Right hindlimb (tissue), 1 donor: ENCODE data around the gene GNAO1.

Experiments used
- DNase-seq: peaks from one replicate; pipeline ENCODE4 v3.0.0-alpha.2; 2018

The GNAO1 gene

DNA sequence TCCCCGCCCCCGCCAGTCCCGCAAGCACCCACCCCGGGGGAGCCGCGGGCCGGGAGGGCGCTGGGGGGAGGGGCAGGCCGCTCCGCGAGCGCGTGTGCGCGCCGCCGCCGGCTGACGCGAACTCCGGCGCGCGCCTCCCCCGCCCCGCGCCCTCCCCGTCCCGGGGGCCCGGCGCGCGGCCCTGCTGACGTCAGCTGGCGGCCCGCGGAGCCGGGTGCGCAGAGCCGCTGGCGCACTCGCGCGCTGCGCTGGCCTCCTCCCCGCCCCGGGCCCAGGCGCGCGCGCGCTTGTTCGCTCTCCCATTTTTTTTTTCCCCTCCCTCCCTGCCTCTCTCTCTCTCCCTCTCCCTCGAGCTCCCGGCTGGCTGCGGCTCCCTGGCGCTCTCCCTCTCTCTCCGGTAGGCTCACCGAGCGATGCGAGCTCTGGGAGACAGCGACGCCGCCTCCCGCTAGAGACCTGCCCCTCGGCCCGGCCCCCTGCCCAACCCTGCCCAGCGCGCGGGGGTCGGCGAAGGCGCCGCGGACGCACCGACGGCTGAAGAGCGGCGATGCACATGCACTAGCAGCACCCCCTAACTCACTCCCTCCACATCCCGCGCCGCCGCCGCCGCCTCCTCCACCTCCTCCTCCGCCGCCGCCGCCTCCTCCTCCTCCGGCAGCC is at the start of gene GNAO1:
TSS of gene GNAO1 (plus strand) at position 334 of the 660 bp plus-strand sequence. CDS start 747 bp downstream, outside the sequence.
- DNase-seq: peak; percentile 75

DNA sequence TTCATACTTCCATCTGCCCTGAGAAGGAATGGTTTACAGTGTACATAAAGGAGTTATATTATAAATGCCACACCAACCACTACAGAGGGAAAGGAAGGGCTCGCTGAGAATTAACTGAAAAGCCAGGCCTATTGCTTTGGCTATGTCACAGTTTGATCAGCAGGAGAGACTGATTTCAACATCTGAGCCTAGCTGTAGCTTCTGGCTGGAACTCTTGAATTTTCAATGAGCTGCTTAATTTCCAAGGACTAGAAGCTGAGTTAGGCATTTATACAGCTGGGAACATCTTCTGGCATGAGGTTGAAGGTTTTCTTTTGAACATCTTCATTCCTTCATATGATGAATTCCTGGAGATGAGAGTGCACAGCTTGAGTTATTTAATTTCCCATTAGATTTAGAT is 47.6 kb upstream of the GNAO1 start:
- no peak for DNase-seq

DNA sequence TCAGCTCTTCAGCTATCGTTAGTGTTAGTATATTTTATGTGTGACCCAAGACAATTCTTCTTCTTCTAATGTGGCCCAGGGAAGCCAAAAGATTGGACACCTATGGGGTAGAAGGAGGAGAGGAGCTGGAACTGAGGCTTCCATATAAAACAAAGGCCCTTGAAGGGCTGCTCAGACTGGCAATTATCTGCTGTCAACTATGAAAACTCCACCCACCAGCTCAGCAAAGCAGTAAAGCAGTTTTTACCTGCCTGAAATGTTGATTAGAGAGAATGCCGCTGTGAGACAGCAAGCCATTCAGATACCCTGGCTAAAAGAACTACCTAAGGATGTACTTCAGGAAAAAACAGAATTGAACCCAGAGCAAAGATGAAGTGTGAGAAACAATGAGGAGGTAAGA is 45.9 kb upstream of the GNAO1 start:
- DNase-seq: no peak

DNA sequence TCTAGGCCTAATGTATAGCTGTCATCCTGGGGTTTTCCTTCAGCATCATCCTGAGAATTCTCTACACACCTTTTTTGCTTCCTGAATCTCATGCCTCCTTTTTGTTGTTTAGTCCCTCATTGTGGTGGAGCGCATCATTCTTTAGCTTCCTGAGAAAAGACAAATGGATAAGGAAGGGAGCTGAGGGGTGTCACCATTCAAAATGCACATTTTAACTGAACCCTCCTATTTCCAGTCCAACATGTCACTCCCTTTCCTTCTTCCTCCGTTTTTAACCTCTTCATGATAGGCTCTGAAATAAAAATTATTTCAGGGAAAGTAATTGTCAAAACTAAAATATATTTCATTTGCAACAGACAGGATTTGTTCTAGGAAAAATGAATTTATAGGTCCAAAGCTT is 39.7 kb upstream of the GNAO1 start:
- DNase-seq: no peak

DNA sequence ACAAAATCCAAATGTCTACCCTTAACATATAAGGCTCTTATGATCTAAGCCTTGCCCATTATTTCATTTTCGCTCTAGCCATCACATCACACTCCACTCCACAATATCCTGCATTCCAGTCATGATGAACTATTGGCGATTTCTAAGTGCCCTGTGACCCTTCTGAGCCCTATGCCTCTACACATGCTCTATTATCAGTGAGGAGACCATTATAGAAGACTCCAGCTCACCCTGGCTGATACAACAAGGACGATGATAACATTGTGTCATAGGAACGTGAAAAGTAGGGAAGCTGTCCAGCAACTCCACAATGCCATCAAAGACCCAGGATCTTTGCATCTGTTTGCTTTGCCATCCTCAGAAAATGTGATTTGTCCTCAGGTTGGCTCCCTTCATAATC is 29.6 kb upstream of the GNAO1 start:
- DNase-seq: no peak

DNA sequence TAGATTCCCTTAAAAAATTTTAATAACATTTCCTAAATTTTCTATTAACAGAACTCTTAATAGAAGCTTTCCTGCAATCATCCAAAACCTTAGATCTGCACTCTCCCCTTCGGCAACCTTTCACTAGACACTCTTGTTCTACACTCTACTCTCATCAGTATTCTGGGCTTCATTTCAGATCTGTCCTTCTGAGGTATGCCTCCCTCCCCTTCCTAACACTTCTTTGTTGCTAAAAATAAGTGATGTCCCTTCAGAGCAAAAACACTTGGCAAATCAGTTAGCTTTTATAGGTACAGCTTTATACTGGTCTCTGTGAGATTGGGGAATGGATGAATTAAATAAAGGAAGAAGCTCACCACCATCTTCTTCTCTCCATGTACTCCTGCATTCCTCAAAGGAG is 28.2 kb upstream of the GNAO1 start:
- DNase-seq: no peak

DNA sequence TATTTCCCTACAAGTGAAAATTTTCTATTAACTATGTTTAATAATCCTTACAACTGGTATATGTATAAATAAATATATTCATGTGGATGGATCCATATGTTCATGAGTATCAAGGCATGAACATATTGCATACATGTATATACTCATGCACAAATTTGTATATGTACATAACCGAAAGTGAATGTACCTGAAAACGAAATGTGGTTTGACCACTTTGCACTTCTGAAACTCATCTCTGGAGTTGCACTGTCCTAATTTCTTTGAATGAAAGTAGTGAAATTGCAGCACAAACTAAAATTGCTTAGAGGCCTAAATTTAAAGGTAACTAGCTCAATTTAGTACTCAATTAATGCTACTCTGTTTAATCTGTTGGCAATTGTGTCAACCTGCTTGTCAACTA is 27.4 kb upstream of the GNAO1 start:
- no peak for DNase-seq

DNA sequence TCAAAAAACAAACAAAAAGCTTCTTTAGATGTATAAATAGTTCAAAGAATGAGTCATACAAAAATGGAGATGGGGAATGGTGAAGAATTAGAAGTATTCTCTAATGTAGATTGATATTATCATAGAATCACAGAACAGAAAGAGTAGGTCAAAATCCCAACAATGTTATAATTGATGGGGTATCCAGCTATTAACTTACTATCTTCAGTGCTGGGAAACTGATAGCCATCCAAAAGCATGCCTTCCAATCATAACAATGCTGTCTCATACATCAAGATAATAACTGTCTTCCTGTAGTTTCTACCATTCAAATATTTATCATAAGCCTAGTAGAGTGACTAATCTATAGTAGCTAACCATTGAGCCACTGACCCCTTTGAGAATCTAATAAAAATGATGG is 26.7 kb upstream of the GNAO1 start:
- no peak for DNase-seq

DNA sequence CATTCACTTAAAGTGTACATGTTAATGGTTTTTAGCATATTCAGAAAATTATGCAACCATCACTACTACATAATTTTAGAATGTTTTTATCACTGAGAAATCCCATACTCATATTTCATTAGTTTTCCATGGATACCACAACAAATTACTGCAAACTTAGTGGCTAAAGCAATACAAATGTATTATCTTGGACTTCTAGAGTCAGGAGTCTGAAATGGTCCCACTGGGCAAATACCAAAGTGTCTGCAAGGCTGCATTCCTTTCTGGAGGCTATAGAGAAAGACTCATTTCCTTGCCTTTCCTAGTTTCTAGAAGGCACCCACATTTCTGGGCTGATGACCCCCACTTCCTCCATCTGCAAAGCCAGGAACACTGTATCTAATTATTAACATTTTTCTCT is 16.9 kb upstream of the GNAO1 start:
- no peak for DNase-seq

DNA sequence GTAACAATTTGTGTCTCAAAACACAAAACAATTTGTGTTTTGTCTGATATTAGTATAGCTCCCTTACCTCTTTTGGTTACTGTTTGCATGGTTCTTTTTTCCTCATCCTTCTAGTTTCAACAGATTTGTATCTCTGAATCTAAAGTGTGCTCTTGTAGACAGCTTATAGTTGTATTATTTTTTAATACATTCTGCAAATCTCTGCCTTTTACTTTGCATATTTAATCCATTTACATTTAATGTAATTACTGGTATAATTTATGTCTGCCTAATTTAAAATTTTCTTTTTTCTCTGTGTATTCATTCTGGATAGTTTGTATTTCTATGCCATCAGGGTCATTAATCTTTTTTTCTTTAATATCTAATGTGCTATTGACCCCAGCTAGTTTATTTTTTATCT is 9.9 kb upstream of the GNAO1 start:
- no peak for DNase-seq

DNA sequence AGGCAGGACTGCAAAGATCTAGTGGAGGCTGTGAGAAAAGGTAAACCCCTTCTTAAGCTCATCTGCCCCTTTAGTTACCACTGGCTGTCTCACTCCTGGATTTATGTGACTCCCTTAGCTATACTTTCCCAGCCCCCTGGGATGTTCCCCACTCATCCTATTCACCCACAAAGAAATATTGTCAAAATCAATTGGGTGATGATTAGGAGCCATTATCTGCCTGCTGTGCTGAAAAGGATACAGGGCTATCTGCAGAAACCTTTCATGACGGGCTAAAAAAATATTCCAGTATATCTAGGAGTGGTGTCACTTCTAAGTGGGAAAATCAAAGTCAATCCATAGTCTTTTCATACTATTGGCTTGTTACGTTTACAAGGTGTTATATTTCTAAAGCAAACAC is 8.0 kb upstream of the GNAO1 start:
- no peak for DNase-seq

DNA sequence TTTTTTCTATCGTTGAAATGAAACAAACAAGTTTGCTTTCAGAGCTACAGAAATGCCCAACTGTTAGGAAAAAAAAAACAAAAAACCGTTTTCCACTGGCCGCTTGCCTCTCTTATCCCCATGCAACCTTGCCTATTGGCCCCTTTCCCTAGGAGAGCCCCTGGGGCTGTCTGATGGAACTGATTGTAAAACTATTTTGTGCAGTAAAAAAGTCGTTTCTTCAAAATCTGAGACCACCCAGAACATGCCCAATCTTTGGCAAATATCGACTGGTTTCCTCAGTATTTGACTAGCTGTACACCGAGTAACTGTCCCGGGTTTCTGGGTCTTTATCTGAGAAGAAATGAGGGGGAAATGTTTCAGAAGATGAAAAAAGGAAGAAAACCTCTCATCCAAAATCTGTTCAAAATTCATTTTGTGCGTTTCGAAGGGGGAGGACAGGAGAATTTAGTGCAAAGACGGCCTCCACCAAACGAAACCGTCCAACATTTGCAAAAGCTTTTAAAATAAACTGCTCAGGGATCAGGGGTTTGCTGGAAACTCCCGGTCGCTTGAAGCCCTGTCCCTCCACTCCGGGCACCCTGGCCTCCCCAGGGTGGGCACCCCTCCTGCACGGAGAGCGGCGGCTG is 1.1 kb upstream of the GNAO1 start:
- no peak for DNase-seq

DNA sequence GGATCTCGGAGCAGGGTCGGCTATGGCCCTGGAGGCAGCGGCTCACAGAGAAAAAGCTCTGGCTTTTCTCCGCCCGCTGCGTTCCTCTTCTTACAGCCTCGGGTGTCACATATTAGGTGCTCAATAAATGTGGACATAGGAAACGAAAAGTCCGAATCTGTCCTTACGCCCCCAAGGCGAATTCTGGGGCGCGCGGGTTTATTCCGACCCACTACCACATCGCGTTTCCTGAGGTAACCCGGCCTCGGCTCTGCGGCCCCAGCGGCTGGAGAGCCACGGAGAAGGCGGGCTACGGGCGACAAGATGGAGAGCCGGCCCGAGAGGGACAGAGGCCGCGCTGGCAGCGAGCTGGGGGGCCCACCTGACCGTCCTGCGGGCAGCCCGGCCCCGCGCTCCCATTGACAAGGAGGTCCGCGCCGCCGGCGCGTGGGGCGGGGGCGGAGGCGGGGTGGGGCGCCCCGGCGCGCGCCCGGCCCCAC is 573 bp upstream of the GNAO1 start:
- peak; percentile 55 for DNase-seq

DNA sequence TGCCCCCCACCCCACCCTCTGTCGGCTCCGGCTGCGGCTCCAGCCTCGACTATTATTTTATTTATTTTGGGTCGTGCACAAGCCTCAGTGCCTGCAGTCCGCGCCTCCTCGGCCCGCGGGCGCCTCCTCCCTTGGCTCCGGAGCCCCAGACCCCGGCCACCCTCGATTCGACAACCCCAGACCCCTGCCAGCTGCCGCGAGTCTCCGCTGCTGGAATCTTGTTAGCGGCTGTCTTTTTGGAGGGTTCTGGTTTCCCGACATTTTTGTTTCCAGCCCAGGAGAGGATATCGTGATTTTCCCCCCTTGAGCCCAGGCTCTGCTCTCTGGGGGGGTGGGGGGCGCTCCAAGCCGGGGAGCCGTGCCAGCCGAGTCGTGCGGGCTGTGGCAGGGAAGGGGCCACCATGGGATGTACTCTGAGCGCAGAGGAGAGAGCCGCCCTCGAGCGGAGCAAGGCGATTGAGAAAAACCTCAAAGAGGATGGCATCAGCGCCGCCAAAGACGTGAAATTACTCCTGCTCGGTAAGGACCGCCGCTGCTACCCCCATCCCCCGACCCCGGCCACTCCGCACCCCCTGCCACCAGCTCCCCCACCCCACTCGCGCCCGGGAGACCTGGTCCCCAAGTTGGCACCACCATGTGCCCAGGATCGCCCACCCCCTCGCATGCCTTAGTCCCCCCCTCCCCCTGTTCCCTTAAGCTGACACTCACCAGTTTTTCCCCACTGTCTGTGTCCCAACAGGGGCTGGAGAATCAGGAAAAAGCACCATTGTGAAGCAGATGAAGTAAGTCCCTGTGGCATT is 746 bp downstream of the GNAO1 start:
- peak; percentile 27 for DNase-seq

DNA sequence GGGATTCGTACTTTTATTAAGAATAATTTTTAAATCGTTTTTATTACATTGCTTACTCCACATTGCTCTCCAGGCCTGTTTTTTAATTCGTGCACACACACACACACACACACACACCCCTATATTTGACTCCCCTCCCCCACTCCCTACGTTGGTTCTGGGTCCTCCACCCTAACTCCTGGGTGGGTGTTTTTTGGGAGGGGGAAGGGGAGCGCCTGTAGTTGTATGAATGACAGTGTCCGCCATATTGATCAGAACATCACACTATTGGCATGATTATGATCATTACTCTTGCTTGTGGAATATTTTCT is 1.3 kb downstream of the GNAO1 start:
- no peak for DNase-seq

DNA sequence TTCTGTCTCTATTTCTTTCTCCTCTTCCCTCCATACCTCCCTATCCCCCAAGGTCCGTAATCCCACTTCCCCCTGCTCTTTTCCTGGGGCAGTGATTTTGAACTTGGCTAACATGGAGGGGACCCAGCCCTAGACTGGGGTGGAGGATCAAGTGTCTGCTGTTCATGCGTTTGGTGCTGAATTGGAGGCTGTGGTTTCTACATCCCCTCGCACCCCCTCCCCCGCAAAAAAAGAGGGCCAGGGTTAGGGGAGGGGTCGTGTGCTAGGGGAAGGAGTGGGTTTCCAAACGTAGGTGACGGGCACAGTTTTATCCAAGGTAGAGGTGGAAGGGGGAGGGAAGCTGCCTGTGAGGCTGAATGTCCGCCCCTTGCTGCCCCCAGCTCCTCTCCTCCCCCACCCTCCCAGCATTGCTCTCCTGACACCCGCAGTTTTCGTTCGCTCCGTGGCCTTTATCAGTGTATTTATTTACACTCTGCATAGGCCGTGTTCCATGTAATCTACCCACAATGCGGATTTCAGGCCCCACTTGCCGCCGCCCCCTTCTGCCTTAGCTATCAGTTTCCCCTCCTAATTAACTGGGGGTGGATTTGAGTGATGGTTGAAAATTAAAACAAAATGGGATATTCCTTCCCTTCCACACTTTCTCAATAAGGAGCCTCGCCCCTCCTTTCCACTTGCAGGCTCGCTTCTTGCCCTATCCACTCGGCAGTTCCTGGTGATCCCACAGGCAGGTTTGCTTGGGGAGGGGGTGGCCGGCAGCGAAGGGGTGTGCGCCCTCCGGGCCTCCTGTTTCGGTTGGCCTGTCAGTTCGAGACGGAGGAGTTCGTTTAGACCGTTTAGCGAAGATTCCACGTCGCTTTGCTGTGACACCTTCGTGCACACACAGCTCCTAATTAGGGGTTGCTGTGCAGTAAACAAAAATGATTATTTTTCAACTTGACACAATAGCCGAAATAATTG is 2.0 kb downstream of the GNAO1 start:
- peak; percentile 29 for DNase-seq

DNA sequence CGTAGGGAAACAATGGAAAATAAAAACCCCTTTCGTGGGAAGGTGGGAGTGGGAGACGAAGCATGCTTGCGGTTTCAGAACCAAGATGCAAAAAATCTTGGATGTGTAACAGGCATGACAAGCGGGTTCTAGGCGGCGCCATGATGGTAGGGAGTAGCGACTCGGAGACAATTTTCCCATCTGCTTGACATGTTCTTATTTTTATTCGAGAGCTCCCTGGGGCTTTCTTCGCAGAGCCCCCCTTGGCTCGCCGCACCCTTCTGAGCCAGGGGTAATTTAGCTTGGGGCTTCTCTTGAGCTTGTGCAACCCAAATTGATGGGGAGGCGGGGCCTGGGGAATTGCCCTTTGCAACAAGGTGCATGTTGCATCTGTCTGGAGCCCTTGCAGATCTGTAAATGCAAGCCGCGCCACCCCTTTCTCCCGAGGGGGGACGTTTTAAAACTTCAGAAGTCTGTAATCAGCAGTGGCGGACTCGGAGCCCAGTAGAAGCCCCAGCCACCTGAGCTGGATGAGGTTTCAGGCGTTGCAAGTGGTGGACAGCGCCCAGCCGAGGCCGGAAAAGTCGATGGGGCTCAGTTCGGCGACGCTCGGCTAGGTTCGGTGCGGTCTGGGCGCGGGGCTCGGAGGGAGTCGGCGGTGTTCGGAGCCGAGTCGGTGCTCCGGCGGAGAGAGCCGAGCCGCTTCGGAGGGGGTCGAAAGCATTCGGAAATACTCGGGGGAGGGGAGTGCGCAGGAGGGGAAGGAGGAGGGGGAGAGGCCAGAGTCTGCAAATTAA is 2.9 kb downstream of the GNAO1 start:
- DNase-seq: peak; percentile 92

DNA sequence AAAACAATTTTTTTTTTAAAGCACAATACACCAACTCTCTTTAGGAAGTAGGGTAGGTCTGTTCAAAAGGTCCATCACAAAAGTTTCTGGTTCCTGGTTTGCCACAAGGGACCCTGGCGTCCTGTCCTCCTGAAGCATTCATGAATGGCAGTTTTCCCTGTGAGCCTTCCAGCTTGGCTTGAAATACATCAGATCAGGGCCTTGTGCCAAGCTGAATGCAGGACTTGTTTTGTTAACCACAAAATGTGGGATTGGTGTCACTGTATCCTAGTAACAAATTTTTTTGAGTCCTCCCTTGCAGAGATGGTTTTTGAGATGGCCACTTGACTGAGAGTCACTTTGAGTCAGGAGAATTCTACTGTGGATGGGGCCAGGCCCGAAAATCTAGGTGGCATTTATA is 3.9 kb downstream of the GNAO1 start:
- no peak for DNase-seq

DNA sequence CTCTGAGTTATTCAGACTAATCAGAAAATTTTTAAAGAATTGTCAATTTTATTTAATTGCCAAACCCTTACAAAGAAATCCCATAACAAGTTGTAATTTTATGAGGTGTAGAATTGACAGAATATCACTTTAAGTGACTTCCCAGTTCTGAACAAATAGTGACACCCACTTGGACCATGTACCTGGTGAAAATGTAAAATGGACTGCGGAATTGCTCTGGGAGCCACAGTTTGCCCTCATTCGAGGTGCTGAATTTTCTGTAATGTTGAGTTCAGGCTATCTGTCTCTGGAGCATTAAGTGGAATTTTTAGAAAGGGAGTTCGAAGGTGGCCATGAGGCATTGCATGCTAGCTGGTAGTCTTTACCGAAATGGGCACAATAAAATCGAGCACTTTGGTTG is 5.1 kb downstream of the GNAO1 start:
- no peak for DNase-seq

DNA sequence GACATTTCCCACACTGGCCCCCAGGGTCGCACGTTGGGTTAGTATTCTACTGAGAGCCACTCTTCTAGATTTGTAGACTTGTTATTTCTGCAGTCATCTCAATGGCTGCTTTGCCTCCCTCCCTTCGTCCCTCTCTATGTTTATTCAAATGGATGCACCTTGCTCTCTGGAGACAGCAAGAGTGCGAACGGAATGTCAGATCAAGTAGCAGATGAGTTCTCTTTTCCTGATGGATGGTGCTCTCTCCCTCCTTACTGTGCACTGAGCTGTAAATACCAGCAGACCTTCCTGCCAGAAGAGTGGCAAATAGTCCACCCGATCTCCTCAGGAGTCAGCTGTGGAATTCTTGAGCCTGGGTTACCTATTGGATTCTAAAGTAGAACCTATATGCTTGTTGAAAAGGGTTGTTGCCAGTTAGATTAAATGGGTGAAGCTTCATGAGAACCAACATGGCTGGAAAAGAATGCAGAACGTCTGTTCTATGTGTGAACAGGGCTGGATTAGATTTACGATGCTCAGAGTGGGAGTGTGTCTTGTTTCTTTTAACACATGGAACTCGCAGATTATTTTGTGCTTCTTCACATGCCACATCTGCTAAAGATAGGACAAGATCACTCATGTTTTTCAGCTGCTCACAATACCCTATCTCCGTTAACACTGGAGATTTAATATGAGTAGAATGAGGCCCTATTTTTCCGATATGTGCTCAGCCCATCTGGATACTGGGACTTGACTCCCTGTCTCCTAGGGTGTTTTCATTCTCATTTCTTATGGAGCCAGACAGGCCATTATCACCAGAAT is 6.1 kb downstream of the GNAO1 start:
- no peak for DNase-seq

DNA sequence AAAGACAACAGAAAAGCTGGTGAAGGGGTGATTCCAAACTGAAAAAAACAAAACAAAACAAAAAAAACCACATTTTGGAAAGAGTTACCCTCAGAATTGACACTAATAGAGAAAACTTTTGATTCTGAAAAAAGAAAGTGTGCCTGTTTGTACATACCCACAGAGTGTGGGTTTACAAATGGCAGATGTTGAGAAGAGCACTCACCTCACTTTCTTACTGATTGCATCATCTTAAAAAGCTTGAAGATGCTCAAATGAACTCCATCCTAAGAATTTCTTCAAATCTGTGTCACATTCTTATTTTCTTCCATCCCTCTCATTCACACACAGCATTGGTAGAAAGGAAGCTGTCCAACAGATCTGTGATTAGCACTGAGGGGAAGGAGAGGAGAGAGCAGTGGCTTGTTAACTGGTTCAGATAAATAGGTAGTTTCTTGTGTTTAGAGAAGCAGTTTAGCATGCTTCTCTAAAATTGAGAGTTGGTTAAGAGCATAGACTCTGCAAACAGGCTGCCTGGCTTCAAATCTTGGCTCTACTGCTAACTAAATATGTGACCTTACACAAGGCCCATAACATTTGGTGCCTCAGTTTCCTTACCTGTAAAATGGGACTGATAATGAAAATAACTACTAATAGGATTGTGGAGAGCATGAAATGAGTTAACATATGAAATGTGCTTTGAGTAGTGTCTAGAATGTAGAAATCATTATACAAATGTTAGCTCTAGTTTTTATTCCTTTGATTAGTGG is 6.9 kb downstream of the GNAO1 start:
- DNase-seq: no peak
